NCI-H226 (cell line): ENCODE results near the gene MBNL1.
A peak's percentile ranks its signal among the peaks of the same experiment; 100 is the strongest.
"Not testable (repeated sequence)": the region's sequence is repeated elsewhere in the genome, so short reads cannot be mapped to it uniquely, and the experiment has no call there.

Experiments used
- DNase-seq: peaks from one replicate; pipeline ENCODE4 v3.0.0-alpha.2; 2015

MBNL1 gene

DNA sequence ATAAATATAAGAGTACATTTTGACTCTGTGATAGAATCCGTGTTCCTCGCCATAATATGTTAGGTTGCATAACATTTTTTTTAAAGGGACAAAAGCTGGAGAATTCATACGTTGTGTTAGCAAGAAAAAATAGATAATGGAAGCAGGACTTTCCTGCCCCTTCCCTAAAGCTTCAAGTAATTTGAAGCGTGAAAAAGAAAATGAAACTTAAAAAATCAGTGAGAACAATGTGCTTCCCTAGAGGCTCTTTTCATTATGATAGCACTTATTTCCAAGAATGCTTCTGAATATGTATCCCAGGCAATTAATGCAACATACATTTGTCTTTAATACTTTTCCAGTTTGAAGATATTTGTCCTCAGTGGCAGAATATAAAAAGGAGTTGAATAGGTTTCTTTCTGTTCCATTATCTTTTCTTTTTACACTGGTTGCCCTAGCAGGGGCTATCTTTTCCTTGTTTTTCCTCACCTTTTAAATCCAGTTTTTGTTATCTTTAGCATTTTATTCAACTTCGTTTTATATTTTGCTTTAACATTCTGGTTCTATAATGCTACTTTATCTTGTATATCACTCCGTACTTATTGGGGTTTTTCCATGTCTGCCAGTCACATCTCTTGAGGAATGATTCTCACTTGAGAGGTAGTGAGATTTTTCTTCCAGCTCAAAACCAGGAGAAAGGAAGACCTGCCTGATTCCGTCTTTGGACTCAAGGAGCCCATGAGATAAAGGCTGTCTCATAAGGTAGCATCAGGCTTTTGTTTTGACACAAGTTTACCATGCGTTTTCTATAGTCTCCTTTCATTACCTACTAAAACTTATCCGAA, 113.8 kb downstream of the MBNL1 start:
- DNase-seq = no peak

DNA sequence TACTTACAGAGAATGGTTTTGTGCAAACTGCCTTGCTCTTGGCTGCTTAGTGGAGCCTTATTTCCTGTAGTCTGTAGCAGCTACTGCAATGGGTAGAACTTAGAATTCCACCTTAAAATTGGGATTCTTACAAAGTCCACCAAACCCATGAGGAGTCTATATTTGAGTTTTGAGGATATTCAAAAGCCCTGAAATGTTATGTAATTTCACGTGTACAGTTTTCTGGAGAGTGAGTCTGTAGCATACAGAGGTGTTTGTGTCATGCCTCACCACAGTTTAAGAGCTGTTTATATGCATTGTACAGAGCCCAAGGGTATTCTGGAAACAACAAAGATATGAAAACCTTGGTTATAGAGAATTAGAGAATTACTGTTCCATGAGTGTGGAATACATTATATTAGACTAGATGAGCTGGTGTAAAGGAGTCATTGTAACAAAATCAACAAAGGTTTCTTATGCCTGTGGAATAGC, 114.4 kb downstream of the MBNL1 start:
- no peak for DNase-seq

DNA sequence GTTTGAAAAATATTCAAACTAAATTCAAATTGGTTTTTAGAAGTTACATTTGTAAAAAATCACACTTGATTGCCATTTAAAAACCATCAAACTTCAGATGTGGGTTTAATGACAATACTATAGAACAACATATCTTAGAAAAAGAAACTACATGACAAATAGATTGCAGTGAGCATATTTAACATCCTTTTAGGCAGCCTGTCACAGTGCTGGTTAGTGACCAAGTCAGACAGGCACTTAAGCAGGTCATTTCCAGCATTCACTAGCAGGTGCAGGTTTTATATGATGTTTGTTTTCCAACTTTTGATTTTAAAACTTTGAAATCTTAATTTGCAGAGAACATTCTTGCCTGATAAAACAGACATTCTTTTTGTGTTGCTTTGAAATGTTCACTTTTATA, 115.7 kb downstream of the MBNL1 start:
- DNase-seq = no peak

DNA sequence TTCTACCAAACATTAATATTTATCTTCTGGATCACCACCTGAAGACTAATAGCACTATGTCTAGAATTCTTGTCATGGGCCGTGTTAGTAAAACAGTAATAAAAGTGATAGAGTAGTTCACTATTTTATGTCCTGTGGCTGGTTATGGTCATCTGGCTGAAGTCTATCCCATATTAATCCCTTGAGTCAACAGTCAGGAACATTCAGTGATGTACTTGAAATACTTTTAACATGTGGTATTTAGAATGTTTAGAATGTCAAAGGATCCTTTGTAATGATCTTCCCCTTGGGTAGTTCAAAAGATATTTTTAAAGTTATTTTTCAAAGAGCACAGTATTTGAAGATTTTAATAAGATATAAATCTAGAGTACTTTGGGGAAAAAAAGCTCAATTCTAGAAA, 117.0 kb downstream of the MBNL1 start:
- DNase-seq = peak; percentile 36

DNA sequence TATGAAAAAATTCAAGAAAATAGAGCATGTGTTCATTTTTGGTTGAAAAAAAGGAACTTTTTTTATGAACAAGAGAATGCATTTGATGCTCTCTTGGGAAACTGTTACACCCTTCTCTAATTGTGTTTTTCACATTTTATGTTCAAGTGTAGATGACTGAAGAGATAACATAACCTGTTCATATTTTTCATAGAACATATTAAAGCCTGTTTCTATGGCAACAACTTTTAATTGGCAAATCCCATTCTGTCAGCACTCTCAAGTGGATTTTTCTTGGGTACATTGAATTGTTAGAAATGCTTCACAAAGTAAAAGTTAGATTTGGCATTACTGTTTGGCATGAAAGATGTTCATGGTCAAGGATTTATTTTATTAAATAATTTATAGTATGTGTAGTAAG, 117.5 kb downstream of the MBNL1 start:
- DNase-seq = no peak

DNA sequence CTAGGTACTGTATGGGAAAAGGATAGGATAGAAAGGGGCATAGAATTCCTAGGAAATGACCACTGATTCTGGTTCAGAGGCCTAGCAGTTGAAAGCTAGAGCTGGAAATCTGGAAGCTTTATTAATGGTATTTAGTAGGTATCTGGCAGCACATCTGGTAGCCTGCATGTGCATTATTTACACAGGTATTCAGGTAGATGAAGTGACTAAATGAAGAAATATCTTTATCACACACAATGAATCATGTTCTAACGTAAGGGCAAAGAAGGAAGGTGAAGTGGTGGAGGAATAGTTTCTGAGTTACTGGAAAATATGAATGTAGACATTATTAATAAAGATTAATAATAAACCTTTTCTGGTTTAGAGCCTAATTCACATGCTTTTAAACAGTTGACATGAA, 119.9 kb downstream of the MBNL1 start:
- no peak for DNase-seq

DNA sequence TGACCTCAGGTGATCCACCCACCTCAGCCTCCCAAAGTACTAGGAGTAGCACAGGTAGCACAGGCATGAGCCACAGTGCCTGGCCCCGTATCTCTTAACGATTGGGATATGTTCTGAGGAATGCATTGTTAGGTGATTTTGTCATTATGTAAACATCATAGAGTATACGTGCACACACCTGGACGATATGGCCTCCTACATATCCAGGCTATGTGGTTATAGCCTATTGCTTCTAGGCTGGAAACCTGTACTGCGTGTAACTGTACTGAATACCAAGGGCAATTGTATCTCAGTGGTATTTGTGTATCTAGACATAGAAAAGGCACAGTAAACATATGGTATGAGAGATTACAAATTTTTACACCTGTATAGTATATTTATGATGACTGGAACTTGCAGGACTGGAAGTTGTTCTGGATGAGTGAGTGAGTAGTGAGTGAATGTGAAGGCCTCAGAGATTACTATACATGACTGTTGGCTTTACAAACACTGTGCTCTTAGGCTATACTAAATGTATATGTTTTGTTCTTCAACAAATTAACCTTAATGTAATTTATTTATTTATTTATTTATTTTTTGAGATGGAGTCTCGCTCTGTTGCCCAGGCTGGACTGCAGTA, 120.7 kb downstream of the MBNL1 start:
- DNase-seq = no peak

DNA sequence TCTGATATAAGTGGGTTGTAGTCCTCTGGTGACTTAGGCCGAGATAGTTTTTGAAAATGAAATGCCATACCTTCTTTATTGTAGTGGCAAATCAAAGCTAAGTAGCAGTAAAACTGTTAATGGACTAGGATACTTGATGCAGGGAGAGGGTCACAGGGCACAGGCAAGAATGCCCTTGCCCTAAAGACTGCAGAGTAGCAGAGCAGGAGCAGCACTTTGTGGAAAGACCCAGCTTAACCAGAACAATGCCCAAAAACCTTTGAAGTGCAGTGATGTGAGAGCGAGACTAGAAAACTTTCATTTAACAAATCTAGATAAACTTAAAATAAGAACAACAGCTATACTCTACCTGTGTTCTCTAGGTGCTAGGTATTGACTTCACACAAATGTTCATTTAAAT, 121.9 kb downstream of the MBNL1 start:
- DNase-seq = no peak

DNA sequence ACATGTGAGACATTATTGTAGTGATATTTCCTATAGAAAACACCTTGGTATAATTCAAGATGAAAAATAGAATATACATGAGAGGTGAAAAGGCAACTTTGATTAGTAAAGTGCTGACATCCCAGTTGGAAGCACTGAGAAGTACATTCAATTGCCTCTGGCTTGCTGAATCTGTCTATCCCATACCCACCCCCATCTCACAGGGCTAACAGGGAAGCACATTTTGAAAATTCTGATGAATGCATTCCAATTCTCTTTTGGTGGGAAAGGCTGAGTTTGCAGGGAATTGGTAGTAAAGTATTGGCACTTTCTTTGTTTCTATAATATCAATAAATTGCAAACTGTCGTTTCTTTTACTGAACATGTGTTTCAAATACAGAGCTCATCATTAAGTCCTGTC, 122.9 kb downstream of the MBNL1 start:
- no peak for DNase-seq

DNA sequence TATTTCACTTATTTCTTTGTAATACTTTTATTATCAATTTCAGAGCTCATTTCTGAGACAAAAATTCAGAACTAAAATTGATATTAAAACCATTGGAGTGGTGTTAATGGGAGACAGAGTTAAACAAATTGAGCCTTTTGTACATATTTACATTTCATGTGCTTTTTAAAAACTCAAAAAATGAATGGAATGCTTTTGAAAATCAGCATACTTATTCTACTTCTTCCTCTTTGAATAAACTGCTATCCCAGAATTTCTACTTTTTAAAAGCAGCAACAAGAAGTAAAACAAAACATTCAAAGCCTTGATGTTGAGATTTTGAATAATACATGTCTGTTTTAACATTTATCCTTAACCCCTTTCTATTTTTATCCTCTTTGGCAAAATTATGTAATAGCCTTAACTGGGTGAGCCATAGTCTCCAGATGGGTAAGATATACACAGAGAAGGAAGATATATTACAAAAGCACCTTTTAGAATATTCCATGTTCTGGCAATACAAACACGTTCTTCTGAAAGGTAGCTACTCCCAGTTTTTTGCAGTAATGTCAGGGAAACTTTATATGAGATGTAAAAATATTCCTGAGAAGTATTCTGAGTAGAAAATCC, 123.6 kb downstream of the MBNL1 start:
- no peak for DNase-seq

DNA sequence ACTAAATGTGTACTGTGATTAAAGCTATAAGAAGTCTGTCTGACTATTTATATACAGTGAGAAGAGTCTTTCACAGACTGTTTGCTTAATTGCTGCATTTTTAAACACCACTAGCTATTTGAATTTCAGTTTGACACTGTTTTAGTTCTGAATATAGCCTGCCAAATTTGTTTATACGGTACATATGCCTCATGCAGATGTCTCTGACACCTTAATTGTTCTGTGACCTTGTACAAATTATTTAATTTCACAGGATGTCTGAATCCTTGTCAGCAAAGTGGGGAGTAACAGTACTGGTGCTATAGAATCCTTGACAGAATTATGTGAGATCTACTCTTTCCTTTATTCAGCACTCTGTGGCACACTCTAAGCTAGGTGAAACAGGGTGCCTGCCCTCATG, 125.5 kb downstream of the MBNL1 start:
- DNase-seq = no peak

DNA sequence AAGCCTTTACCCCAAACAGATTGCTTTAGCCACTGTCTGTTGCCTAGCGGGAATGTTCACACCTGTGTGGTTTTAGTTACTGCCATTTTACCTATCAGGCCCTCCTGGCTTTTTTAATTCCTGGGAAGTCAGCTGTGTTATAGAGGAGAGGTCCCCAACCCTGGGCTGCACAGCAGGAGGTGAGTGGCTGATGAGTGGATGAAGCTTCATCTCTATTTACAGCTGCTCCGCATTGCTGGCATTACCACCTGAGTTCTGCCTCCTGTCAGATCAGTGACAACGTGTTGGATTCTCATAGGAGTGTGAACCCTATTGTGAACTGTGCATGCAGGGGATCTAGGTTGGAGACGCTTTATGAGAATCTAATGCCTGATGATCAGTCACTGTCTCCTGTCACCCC, 127.0 kb downstream of the MBNL1 start:
- DNase-seq = no peak

DNA sequence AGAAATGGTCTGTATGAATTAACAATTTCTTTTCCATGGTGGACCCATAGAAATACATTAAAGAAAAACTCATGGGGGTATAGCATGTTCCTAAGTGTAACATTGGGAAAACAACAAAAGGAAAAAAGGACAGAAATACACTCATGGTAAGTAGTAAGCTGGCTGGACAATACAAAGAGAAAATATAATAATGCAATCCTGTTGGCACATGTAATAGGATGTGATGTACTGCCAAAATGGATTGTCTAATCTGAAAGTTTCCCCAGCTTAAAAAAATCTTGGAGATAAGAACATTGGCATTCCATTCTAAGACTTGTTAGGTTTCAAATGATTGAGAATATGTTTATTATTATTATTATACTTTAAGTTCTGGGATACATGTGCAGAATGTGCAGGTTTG, 128.1 kb downstream of the MBNL1 start:
- peak; percentile 69 for DNase-seq

DNA sequence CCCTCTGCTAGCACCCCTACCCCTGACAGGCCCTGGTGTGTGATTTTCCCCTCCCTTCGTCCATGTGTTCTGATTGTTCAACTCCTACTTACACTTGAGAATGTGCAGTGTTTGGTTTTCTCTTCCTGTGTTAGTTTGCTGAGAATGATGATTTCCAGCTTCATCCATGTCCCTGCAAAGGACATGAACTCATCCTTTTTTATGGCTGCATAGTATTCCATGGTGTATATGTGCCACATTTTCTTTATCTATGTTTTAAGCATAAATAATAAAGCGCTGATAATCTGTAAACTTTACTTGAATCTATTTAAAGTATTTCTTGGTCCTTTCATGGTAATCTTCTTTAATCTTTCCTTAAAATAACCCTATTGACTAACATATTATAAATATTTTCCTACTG, 128.6 kb downstream of the MBNL1 start:
- DNase-seq = not testable (repeated sequence)

DNA sequence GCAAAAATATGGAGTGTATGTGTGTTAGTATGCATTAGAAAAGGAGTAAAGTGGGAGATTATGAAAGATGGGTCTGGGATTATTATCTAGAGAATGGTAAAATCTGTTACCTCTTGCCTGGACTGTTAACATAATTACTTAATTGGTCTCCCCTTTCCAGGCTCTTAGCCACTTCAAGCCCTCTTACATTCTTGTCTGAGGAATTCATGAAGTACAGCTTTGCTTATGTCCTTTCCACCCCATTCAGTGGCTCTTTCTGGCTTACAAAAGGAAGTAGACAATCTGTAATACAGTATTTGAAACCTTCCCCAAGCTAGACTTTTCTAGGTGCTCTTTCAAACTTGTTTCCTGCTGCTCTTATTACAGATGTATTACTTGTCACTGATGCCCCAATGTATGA, 129.8 kb downstream of the MBNL1 start:
- DNase-seq = no peak

DNA sequence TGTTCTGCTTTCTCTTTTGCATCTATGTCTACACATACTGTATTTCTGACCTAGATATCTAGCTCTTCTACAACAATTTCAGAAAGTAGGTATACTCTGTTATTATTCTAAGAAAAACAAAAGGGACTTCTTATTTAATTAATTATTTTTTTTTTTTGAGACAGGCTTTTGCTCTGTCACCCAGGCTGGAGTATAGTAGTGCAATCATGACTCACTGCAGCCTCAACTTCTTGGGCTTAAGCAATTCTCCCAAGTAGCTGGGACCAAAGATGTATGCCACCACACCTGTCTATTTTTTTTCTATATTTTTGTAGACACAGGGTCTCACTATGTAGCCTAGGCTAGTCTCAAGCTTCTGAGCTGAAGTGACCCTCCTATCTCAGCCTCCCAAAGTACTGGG, 130.6 kb downstream of the MBNL1 start:
- peak; percentile 27 for DNase-seq

DNA sequence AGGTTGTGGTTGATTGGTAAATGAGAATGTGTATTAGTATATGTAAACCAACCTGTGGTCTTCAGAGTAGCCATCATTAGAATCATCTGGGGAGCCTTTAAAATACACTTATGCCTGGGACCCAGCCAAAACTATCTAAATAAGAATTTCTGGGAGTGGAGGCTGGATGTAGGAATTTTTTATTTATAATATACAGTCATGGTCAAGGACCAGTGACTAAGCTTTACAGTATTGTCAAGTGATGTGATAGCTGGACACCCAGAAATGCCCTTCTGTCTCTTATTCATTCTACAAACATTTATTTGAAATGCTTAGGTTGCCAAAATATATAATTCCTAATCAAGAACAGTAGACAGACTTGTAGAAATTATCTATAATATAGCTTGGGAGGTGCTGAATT, 132.2 kb downstream of the MBNL1 start:
- peak; percentile 70 for DNase-seq

DNA sequence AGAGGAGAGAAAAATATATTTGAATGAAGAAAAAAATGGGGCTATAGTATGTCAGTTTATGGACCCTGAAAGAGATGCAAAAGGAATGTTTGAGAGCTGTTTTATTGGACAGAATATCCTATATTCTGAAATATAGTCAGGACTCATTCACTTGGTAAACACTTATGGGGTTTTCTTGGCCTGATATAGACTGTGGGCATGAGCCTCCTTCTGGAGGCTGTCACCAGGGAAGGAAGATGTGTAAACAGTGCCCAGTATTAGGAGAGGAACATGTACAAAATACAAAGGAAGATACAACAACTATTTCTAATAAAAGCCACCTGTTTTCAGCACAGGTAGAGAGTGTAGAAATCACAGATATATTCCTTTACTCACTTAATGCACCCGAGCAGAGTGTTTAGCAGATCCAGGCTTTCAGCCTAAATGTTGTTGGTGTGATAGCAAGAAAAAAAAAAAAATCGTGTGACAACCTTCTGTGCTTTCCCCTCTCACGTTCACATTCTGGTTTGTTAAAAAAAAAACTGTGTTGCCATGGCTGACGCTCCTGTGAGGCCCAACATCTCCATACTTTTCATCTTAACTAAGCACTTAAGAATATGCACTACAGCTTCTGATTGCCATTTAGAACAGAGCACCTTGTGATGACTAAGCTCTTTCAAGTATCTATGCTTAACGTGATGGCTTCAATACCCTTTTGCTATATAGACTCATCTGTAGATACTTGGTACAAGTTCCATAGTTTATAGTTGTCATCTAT, 134.1 kb downstream of the MBNL1 start:
- DNase-seq = peak; percentile 42

DNA sequence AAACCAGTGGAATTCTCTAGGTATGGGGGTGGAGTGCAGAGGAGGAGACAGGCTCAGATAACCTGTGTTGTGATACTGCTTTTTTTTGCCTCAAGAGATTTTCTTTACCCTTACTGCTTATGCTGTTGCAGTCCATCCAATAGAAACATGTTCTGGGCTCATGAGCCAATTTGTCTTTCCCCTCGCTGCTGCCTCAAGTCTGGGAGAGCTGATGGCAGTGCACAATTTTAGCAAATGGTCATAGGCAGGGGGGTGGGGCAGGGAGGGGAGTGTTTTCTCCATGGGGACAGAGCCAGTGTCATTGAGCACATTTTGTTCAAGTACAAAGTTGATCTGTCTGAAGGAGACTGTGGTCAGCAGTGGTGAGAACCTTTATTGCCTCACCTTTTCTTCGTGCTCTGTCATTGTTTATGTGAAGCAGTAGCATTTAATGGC, 134.9 kb downstream of the MBNL1 start:
- peak; percentile 75 for DNase-seq

DNA sequence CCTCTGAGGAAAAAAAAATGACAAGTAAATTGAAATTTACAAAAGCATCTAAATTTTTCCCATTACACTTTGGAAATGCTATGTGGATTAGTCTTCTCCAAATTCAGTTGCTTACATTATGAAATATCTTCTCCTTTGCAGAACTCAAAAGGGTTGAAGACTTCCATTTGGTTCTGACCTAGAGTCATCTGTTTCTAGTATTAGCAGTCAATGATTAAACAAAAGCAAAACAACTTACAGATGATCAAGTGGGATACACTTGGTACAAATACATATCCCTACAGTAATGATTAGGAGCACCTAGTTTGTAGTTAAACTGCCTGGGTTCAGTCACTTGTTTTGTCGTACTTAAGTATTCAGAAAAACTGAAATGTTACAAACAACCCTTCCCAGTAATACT, 136.2 kb downstream of the MBNL1 start:
- DNase-seq = no peak

DNA sequence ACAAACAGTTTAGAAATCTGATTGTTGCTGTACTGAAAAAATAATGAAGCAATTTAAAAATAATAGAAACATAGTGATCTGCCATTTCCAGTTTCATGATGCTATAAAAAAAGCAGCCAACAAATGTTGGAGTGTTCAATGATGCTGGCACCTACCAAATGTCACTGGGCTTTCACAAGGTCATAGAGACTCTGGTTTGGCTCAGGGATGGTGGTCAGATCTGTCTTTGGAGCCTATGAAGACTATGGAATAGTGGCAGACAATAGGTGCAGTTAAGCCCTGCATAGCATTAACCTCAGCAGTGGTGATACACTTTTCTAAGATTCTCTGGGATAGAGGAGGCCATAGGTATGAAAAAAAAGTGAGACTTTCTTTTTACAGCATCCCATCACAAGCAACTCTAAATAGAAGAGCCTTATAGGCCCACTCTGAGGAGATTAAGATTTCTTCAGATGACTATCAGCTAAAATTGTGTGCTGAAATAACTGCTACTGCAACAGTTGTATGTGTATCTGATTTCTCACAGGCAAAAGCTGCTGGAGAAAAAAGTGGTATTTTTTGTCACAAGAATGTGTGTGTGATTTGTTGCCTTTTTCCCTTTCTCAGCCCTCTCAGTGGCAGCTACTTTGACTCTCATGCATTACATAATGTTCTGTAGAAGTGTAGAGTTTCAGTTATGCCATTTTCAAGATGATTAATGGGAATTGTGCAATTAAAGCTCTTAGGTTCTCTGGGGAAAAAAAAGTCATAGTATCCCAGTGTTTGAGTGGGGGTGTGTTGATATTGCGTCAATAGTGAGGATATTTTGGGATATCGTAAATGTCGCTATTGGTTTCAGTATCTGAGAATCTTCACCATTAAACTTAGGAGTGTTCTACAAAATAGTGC, 137.4 kb downstream of the MBNL1 start:
- peak; percentile 84 for DNase-seq

DNA sequence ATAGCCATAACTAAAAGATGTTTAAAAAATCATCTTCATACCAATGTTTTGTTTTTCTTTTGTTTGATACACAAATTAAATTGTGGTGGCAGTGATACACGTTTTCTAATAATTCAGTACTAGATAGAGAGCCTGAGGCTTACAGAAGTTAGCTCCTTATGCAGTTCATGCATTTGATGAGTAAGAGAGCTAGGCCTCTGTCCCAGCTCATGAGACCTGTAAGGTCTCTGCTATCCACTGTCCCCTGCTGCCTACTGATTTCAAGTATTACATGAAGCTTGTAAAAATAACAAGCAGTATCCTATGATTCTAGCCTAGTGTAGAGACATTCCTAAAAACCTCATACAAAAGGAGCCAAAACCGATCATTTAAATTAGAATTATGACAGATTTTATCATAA, 144.5 kb downstream of the MBNL1 start:
- DNase-seq = no peak
